GM18858 (cell line): Measurements from ENCODE around the gene DENND5B.
A peak's percentile ranks its signal among the peaks of the same experiment; 100 is the strongest.
"Not testable (repeated sequence)": the region's sequence is repeated elsewhere in the genome, so short reads cannot be mapped to it uniquely, and the experiment has no call there.

Source experiments
- ATAC-seq: cut with Tn5 transposase; IDR thresholded peaks from one replicate; pipeline ENCODE4 v1.9.1; 2021; ENCODE audit not compliant: unreplicated experiment

Gene DENND5B

DNA sequence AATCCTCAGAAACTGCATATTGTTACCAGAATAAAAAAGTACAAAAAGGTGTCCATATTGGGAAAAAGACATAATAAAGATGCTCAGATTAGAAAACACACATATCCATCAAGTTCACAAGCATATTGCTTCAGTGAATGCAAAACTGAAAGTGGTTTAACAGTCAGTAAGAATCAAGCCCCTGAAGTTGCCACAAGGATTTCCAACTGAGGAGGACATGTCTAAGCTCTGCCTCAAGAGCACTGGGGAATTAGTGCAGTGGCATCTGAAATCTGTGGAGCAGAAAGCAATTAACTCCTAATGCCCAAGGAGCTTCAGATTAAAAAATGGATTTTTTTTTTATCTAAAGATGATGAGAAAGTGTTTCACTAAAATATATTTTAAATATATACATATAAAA, 113.2 kb downstream of the DENND5B start:
- peak; percentile 62 for ATAC-seq

GRCh38 chr12:31476437-31476836, 114.5 kb downstream of the DENND5B start:
- ATAC-seq = no peak

GRCh38 chr12:31475610-31476009, 115.3 kb downstream of the DENND5B start:
- ATAC-seq = not testable (repeated sequence)

DNA sequence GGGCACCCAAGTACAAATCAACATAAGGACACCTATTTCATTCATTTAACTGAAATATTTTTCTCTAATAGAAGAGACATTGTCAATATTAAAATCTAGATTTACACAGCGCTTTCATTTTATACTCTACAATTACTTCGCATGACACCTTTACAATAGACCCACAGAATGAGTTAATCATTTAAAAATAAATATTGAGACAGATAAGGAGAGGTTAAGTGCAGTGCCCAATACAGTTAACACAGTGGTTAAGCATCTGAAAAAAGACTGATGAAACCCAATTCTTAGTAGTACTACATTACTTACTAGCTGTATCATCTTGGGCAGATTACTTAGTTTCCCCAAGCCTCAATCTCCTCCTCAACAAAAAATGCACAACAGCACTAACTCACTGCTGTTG, 116.2 kb downstream of the DENND5B start:
- ATAC-seq = no peak

- no peak for ATAC-seq
Measured at GRCh38 chr12:31471823-31472222, 119.1 kb downstream of the DENND5B start.

GRCh38 chr12:31471051-31471450, 119.9 kb downstream of the DENND5B start:
- no peak for ATAC-seq

DNA sequence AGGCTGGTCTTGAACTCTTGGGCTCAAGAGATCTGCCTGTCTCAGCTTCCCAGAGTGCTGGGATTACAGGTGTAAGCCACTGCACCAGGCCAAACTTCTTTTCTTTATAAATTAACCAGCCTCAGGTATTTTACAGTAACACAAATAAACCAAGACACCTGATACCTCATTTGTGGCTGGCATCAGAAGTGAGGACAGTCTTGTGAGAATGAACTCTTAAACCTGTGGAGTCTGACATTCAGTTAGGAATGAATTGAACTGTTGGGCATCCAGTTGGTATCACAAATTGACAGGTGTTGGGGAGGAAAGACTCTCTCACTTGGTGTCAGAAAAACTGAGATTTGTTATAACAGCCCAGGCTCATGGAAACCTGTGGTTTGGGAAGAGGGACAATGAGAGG, 120.5 kb downstream of the DENND5B start:
- no peak for ATAC-seq

DNA sequence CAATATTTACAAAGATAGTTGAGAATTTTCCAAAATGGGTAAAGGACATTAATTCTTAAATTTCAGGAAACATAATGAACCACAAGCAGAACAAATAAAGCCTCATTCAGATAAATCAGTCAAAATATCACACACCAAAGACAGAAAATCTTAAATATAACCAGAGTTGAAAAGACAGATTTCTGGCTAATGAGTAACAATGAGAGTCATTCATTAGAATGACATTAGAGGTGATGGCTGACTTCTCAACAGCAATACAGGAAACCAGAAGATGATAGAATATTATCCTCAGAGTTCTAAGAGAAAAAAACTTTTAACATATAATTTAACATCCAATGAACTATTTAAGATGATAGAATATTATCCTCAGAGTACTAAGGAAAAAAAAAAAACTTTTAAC, 124.2 kb downstream of the DENND5B start:
- no peak for ATAC-seq

GRCh38 chr12:31465002-31465401, 125.9 kb downstream of the DENND5B start:
- no peak for ATAC-seq

- ATAC-seq = no peak
Measured at GRCh38 chr12:31460024-31460423, 130.9 kb downstream of the DENND5B start.

DNA sequence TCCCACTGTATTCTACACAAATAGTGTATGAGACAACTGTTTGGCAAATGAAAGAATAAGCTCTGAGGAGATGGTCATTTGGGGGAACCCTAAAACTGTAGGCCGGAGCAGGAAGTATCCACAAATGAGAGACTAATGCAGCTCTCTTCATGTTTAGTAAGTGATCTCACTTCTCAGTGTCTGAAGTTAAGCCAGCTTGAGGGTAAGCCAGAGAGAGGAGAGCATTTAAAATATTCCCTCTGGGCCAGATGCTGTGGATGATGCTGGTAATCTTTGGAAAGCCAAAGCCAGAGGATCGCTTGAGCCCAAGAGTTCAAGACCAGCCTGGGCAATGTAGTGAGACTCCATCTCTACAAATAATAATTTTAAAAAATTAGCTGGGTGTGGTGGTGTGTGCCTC, 134.4 kb downstream of the DENND5B start:
- ATAC-seq = no peak

GRCh38 chr12:31444736-31445135, 146.2 kb downstream of the DENND5B start:
- ATAC-seq = no peak

DNA sequence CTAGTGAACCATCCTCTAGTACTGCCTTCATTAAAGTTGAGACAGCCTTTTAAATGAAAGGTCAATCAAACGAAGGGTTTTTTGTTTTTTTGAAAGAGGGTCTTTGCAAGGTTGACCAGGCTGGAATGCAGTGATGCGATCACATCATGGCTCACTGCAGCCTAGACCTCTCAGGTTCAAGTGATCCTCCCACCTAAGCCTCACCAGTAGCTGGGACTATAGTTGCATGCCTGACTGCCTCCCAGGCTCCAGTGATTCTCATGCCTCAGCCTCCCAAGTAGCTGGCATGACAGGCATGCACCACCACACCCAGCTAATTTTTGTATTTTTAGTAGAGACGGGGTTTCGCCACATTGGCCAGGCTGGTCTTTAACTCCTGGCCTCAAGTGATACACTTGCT, 150.3 kb downstream of the DENND5B start:
- ATAC-seq = no peak

DNA sequence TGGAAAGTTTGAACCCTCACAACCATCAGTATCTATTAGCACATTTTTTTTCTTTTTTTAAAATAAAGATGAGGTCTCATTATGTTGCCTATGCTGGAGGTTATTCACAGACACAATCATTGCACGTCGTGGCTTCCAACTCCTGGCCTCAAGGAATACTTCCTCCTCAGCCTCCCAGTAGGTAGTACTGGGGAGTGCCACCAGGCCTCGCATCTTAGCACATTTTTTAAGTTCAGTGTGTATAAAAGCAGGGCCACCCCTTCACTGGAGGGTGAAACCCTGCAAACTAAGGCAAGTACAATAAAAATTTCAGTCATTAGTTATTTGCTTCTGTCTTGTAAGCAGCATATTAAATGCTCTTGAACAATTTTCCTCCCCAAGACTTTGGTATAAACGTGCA, 150.8 kb downstream of the DENND5B start:
- no peak for ATAC-seq

DNA sequence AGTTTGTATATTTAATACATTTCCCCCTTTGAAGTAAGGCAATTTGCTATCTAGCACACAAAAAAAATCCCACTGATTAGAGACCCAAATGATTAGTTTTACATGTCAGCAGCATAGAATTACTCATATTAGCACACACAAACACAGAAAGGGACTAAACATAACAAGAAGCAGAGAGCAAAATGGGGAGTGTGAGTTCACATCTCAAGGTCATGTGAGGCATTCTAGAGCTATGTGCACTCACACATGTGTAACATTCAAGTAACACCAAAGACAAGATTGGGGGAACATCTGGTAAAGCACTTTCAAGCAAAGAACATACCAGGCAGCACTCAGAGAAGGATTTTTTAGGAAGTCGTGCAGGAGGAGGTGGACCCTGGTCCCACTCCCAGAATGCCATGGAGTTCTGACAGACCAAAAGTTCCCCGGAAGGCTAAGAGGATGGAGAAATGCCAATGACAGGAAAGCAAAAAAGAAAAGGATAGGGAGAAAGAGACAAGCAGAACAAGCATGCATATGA, 159.2 kb downstream of the DENND5B start:
- no peak for ATAC-seq

- ATAC-seq = no peak
Measured at GRCh38 chr12:31423405-31423804, 167.5 kb downstream of the DENND5B start.

- no peak for ATAC-seq
Measured at GRCh38 chr12:31412292-31412801, 178.6 kb downstream of the DENND5B start.

GRCh38 chr12:31408763-31409162, 182.2 kb downstream of the DENND5B start:
- ATAC-seq = no peak

DNA sequence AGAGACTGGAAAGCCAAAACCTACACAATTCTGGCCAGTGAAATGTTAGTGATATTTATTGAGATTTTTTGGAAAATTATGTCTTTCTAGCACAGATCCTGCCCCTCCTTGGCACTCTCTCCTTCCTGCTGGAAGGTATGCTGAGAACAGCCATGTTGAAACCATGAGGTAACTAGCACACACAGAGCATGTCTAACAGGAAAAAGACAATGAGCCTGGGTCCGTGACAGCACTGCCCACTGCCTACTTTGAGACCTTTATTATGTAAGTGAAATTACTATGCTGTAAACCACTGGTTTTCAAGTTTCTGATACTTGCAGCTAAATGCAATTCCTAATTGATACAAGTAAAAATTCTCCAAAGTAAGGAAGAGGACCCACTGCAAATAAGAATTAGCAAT, 183.4 kb downstream of the DENND5B start:
- no peak for ATAC-seq

DNA sequence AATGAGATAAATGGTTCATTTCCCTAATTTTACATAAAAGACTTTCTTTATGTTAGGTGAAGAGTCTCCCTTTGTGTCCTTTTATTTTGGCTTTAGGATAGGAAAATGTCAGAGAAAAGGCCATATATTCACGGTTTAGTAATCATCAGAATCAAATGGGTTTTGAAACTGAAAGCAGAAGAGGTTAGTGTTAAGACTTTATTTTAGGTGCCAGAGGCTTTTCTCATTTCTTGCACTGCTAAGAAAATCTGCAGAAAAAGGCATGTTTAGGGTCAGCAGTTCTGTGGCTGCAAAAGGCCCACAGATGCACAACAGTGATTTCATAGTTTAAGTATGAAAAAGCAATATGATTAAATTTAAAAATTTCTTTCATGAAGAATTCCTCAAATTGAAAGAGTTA, 184.6 kb downstream of the DENND5B start:
- ATAC-seq = peak; percentile 82

- ATAC-seq = no peak
Measured at GRCh38 chr12:31405021-31405420, 185.9 kb downstream of the DENND5B start.

GRCh38 chr12:31403099-31403607, 187.8 kb downstream of the DENND5B start:
- peak; percentile 62 for ATAC-seq

GRCh38 chr12:31393004-31393550, 197.9 kb downstream of the DENND5B start:
- ATAC-seq = no peak
